ENCODE measurements around the gene AKR1C2. TPM values are rescaled to one million over a fixed set of nuclear protein-coding genes. Genes with fewer than 3 reads are reported as not detected.
A peak's percentile ranks its signal among the peaks of the same experiment; 100 is the strongest.
"Not testable (repeated sequence)": the region's sequence is repeated elsewhere in the genome, so short reads cannot be mapped to it uniquely, and the experiment has no call there.

AKR1C2 gene
- total and polyA plus RNA-seq, 2 experiments from 2014 or later, result 13.7 to 20.9 TPM

- H3K79me2 ChIP-seq (ENCODE audit: insufficient read depth); H3K9me3 ChIP-seq (ENCODE audit: low read depth); H4K20me1 ChIP-seq (ENCODE audit: insufficient read depth); H3K36me3 ChIP-seq (ENCODE audit: low read depth); H3K9ac ChIP-seq; DNase-seq; H3K27ac ChIP-seq; H3F3A ChIP-seq (ENCODE audit: insufficient read depth); H3K27me3 ChIP-seq (replicated peaks; ENCODE audit: insufficient read depth); in situ Hi-C loops (cut with MboI); H3K9me2 ChIP-seq (ENCODE audit: insufficient read depth); H3K4me1 ChIP-seq (ENCODE audit: insufficient read depth); H3K4me3 ChIP-seq; H2AFZ ChIP-seq; H3K4me2 ChIP-seq (ENCODE audit: unreplicated experiment): not testable (repeated sequence)
- 36 to 39% methylated on average over 4 of the region's 4 CpGs for WGBS, 2 experiments (ENCODE audit: low coverage in 1 of 2, low lambda C conversion rate in 2 of 2, missing lambda C conversion rate in 2 of 2)
Measured at GRCh38 chr10:5008857-5009548, 5.3 kb upstream of the AKR1C2 start.

GRCh38 chr10:5004501-5004900 is 844 bp upstream of the AKR1C2 start:
- Histone ChIP-seq H3K27ac (peak overlapping the region; percentile 57), H3K9ac (peak overlapping the region; percentile 28; the same call in 1 of the 2 replicates), H3K4me1 (ENCODE audit: insufficient read depth) (peaks cover 17% of the 10 kb centered on the region; the same call in 1 of the 2 replicates)
- H3F3A ChIP-seq (ENCODE audit: insufficient read depth); in situ Hi-C loops (cut with MboI); H3K27me3 ChIP-seq (replicated peaks; ENCODE audit: insufficient read depth); H3K9me3 ChIP-seq (ENCODE audit: low read depth); H4K20me1 ChIP-seq (ENCODE audit: insufficient read depth); DNase-seq; H3K4me3 ChIP-seq; H3K36me3 ChIP-seq (ENCODE audit: low read depth); H3K9me2 ChIP-seq (ENCODE audit: insufficient read depth); H3K4me2 ChIP-seq (ENCODE audit: unreplicated experiment); H3K79me2 ChIP-seq (ENCODE audit: insufficient read depth); H2AFZ ChIP-seq: not testable (repeated sequence)

GRCh38 chr10:5004030-5004385 is 351 bp upstream of the AKR1C2 start:
- H3K9me2 ChIP-seq (ENCODE audit: insufficient read depth); H4K20me1 ChIP-seq (ENCODE audit: insufficient read depth); H3K4me3 ChIP-seq; H3K9me3 ChIP-seq (ENCODE audit: low read depth); H3K4me2 ChIP-seq (ENCODE audit: unreplicated experiment); H3K79me2 ChIP-seq (ENCODE audit: insufficient read depth); H3K36me3 ChIP-seq (ENCODE audit: low read depth); in situ Hi-C loops (cut with MboI); H3F3A ChIP-seq (ENCODE audit: insufficient read depth); H3K27me3 ChIP-seq (replicated peaks; ENCODE audit: insufficient read depth); H2AFZ ChIP-seq: not testable (repeated sequence)
- peak overlapping the region; percentile 28; the same call in 1 of the 2 replicates for H3K9ac ChIP-seq
- WGBS, 2 experiments (ENCODE audit: low coverage in 1 of 2, low lambda C conversion rate in 2 of 2, missing lambda C conversion rate in 2 of 2), result 0% methylated on average over 1 of the region's 1 CpG
- H3K4me1 ChIP-seq (ENCODE audit: insufficient read depth), result peaks cover 14% of the 10 kb centered on the region; the same call in 1 of the 2 replicates
- DNase-seq, result peak; percentile 46
- H3K27ac ChIP-seq, result peak overlapping the region; percentile 57

GRCh38 chr10:5002013-5002727 is 1.5 kb downstream of the AKR1C2 start:
- H3K9ac ChIP-seq, result no peak overlapping the region
- H3K9me2 ChIP-seq (ENCODE audit: insufficient read depth), result no peaks in the 10 kb centered on the region
- WGBS, 2 experiments (ENCODE audit: low coverage in 1 of 2, low lambda C conversion rate in 2 of 2, missing lambda C conversion rate in 2 of 2), result 90 to 91% methylated on average over 2 of the region's 2 CpGs
- H3K4me3 ChIP-seq, result peak overlapping the region; percentile 60; the same call in 1 of the 2 replicates
- no peaks in the 10 kb centered on the region for H4K20me1 ChIP-seq (ENCODE audit: insufficient read depth)
- no peak for TF ChIP-seq EZH2 (IDR thresholded peaks at IDR 0.05; ENCODE audit: insufficient read depth, poor library complexity, severe bottlenecking)
- TF ChIP-seq EZH2phosphoT487 (IDR thresholded peaks at IDR 0.05; ENCODE audit: insufficient read depth, low read depth), result no peak
- H3K4me1 ChIP-seq (ENCODE audit: insufficient read depth), result peaks cover 13% of the 10 kb centered on the region; the same call in 1 of the 2 replicates
- no peaks in the 10 kb centered on the region for H3K79me2 ChIP-seq (ENCODE audit: insufficient read depth)
- H3K27ac ChIP-seq, result no peak overlapping the region
- peak overlapping the region; percentile 80 for H3K4me2 ChIP-seq (ENCODE audit: unreplicated experiment)
- no peaks in the 10 kb centered on the region for H3K36me3 ChIP-seq (ENCODE audit: low read depth)
- in situ Hi-C loops (cut with MboI), result no loop called here
- H2AFZ ChIP-seq, result peak overlapping the region; percentile 81
- no peak for DNase-seq
- H3K9me3 ChIP-seq (ENCODE audit: low read depth), result no peaks in the 10 kb centered on the region
- H3K27me3 ChIP-seq (replicated peaks; ENCODE audit: insufficient read depth), result no peaks in the 10 kb centered on the region
- no peaks in the 10 kb centered on the region for H3F3A ChIP-seq (ENCODE audit: insufficient read depth)

- Histone ChIP-seq H3K27ac (no peak overlapping the region), H3K4me3 (no peak overlapping the region), H4K20me1 (ENCODE audit: insufficient read depth) (no peaks in the 10 kb centered on the region), H3K9me3 (ENCODE audit: low read depth) (no peaks in the 10 kb centered on the region), H3K9me2 (ENCODE audit: insufficient read depth) (no peaks in the 10 kb centered on the region), H3K27me3 (replicated peaks; ENCODE audit: insufficient read depth) (no peaks in the 10 kb centered on the region), H3K79me2 (ENCODE audit: insufficient read depth) (no peaks in the 10 kb centered on the region), H3K9ac (no peak overlapping the region), H3K4me1 (ENCODE audit: insufficient read depth) (peaks cover 8% of the 10 kb centered on the region; the same call in 1 of the 2 replicates), H2AFZ (no peak overlapping the region), H3K36me3 (ENCODE audit: low read depth) (no peaks in the 10 kb centered on the region), H3K4me2 (ENCODE audit: unreplicated experiment) (no peak overlapping the region), H3F3A (ENCODE audit: insufficient read depth) (no peaks in the 10 kb centered on the region)
- no peak for DNase-seq
- 80% methylated on average over 4 to 5 of the region's 5 CpGs for WGBS, 2 experiments (ENCODE audit: low coverage in 1 of 2, low lambda C conversion rate in 2 of 2, missing lambda C conversion rate in 2 of 2)
- no peak for TF ChIP-seq EZH2phosphoT487 (IDR thresholded peaks at IDR 0.05; ENCODE audit: insufficient read depth, low read depth)
- no peak for TF ChIP-seq EZH2 (IDR thresholded peaks at IDR 0.05; ENCODE audit: insufficient read depth, poor library complexity, severe bottlenecking)
- in situ Hi-C loops (cut with MboI), result no loop called here
Measured at GRCh38 chr10:4998671-4999070, 5.0 kb downstream of the AKR1C2 start.

GRCh38 chr10:4994260-4994659 is 9.4 kb downstream of the AKR1C2 start:
- H3K9ac ChIP-seq; H3K9me3 ChIP-seq (ENCODE audit: low read depth); H3K9me2 ChIP-seq (ENCODE audit: insufficient read depth); H3K4me1 ChIP-seq (ENCODE audit: insufficient read depth); H3F3A ChIP-seq (ENCODE audit: insufficient read depth); H3K79me2 ChIP-seq (ENCODE audit: insufficient read depth); in situ Hi-C loops (cut with MboI); H2AFZ ChIP-seq; H3K4me2 ChIP-seq (ENCODE audit: unreplicated experiment); H4K20me1 ChIP-seq (ENCODE audit: insufficient read depth); H3K27ac ChIP-seq; H3K27me3 ChIP-seq (replicated peaks; ENCODE audit: insufficient read depth); DNase-seq; H3K4me3 ChIP-seq; H3K36me3 ChIP-seq (ENCODE audit: low read depth): not testable (repeated sequence)

- in situ Hi-C loops (cut with MboI), result not testable (repeated sequence)
Measured at GRCh38 chr10:4992564-4992963, 11.1 kb downstream of the AKR1C2 start.

More at GRCh38 chr10:4992564-4992963, 11.1 kb downstream of the AKR1C2 start:
- H3K27ac ChIP-seq; H3K36me3 ChIP-seq (ENCODE audit: low read depth); DNase-seq; H3K9me3 ChIP-seq (ENCODE audit: low read depth); H3K4me2 ChIP-seq (ENCODE audit: unreplicated experiment); H2AFZ ChIP-seq; H4K20me1 ChIP-seq (ENCODE audit: insufficient read depth); H3K4me1 ChIP-seq (ENCODE audit: insufficient read depth); H3K4me3 ChIP-seq; H3F3A ChIP-seq (ENCODE audit: insufficient read depth); H3K9me2 ChIP-seq (ENCODE audit: insufficient read depth); H3K79me2 ChIP-seq (ENCODE audit: insufficient read depth); H3K27me3 ChIP-seq (replicated peaks; ENCODE audit: insufficient read depth); H3K9ac ChIP-seq: not testable (repeated sequence)
- WGBS, 2 experiments (ENCODE audit: low coverage in 1 of 2, low lambda C conversion rate in 2 of 2, missing lambda C conversion rate in 2 of 2), result 97 to 98% methylated on average over 10 of the region's 10 CpGs
